ENCODE measurements around the gene NOTCH4. TPM values are rescaled to one million over a fixed set of nuclear protein-coding genes. Genes with fewer than 3 reads are reported as not detected.

NOTCH4 gene
- total RNA-seq, 1 experiment from 2014 or later: 0.43 TPM

DNA sequence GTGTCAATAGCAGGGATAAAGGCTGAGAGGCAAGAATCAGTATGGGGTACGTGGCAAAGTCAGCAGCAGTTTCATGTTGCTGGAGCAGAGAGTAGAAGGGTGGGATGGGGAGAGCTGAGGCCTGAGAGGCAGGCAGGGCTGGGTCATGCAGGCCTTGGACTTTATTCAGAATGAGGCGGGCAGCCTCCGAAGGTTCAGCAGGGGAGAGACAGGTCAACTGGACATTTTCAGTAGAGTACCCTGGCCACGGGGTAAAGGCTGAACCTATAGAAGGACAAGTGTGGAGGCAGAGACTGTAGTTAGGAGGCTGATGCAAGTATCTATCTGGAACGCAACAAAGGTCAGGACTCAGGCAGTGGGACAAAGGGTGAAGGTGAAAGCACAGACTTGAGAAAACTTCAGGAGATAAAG, 13.7 kb downstream of the NOTCH4 start:
- Histone ChIP-seq H3K4me1 (no peaks in the 10 kb centered on the region), H3K27me3 (replicated peaks; ENCODE audit: control insufficient read depth, insufficient read depth, low read length) (no peaks in the 10 kb centered on the region), H3K4me3 (ENCODE audit: low read depth, low read length) (no peak overlapping the region), H3K36me3 (ENCODE audit: control insufficient read depth, insufficient read depth, low read length) (no peaks in the 10 kb centered on the region), H3K9me3 (0 out of 2 replicates have a peak, but pooled peaks cover 3% of the 10 kb centered on the region)
- no peaks in the 10 kb centered on the region for H3K9me3 Mint-ChIP-seq (ENCODE audit: unreplicated experiment)
- no peaks in the 10 kb centered on the region for H3K27me3 Mint-ChIP-seq (ENCODE audit: insufficient read depth, unreplicated experiment)
- intact Hi-C loops (cut with micrococcal nuclease; ENCODE audit: unreplicated experiment): no loop called here
- no peaks in the 10 kb centered on the region for H3K36me3 Mint-ChIP-seq (ENCODE audit: insufficient read depth, unreplicated experiment)
- peaks cover 10% of the 10 kb centered on the region for H3K4me1 Mint-ChIP-seq (ENCODE audit: low read depth, unreplicated experiment)
- TF ChIP-seq, protein P1, sequence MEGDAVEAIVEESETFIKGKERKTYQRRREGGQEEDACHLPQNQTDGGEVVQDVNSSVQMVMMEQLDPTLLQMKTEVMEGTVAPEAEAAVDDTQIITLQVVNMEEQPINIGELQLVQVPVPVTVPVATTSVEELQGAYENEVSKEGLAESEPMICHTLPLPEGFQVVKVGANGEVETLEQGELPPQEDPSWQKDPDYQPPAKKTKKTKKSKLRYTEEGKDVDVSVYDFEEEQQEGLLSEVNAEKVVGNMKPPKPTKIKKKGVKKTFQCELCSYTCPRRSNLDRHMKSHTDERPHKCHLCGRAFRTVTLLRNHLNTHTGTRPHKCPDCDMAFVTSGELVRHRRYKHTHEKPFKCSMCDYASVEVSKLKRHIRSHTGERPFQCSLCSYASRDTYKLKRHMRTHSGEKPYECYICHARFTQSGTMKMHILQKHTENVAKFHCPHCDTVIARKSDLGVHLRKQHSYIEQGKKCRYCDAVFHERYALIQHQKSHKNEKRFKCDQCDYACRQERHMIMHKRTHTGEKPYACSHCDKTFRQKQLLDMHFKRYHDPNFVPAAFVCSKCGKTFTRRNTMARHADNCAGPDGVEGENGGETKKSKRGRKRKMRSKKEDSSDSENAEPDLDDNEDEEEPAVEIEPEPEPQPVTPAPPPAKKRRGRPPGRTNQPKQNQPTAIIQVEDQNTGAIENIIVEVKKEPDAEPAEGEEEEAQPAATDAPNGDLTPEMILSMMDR (IDR thresholded peaks at IDR 0.05; ENCODE audit: insufficient read depth in 1 of 2, low read depth in 1 of 2, low read length in 1 of 2, severe bottlenecking in 1 of 2, unreplicated experiment in 1 of 2): no peak
- ChIA-PET POLR2A (no interaction called here), CTCF (no interaction called here)
- H3K4me3 Mint-ChIP-seq (ENCODE audit: unreplicated experiment): no peak overlapping the region
- no peak for DNase-seq
- no TSS peak for BruUV-seq (replicated peaks)
- peak overlapping the region; percentile 9 for H3K27ac Mint-ChIP-seq (ENCODE audit: unreplicated experiment)

DNA sequence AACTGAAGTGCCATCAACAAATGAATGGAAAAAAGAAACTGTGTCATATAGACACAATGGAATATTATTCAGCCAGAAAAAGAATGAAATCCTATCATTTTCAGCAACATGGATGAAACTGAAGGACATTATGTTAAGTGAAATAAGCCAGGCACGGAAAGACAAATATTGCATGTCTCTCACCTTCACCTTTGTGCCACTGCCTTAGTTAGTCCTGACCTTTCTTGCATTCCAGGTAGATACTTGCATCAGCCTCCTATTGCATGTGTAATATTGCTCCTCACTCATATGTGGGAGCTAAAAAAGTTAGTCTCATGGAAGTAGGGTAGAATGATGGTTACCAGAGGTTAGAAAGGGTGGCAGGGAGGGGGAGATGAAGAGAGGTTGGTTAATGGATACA, 14.9 kb downstream of the NOTCH4 start:
- ChIA-PET CTCF (no interaction called here), POLR2A (no interaction called here)
- H3K27ac Mint-ChIP-seq (ENCODE audit: unreplicated experiment): peak overlapping the region; percentile 5
- H3K4me1 Mint-ChIP-seq (ENCODE audit: low read depth, unreplicated experiment): peaks cover 10% of the 10 kb centered on the region
- intact Hi-C loops (cut with micrococcal nuclease; ENCODE audit: unreplicated experiment): no loop called here
- H3K36me3 ChIP-seq (ENCODE audit: control insufficient read depth, insufficient read depth, low read length): no peaks in the 10 kb centered on the region
- H3K4me1 ChIP-seq: no peaks in the 10 kb centered on the region
- 0 out of 2 replicates have a peak, but pooled peaks cover 3% of the 10 kb centered on the region for H3K9me3 ChIP-seq
- TF ChIP-seq, protein P1 (IDR thresholded peaks at IDR 0.05; ENCODE audit: insufficient read depth in 1 of 2, low read depth in 1 of 2, low read length in 1 of 2, severe bottlenecking in 1 of 2, unreplicated experiment in 1 of 2): no peak
- no peak for DNase-seq
- BruUV-seq (replicated peaks): no TSS peak
- no peaks in the 10 kb centered on the region for H3K36me3 Mint-ChIP-seq (ENCODE audit: insufficient read depth, unreplicated experiment)
- H3K27me3 ChIP-seq (replicated peaks; ENCODE audit: control insufficient read depth, insufficient read depth, low read length): no peaks in the 10 kb centered on the region; the same call in 1 of the 2 replicates
- no peak overlapping the region for H3K4me3 Mint-ChIP-seq (ENCODE audit: unreplicated experiment)
- H3K27me3 Mint-ChIP-seq (ENCODE audit: insufficient read depth, unreplicated experiment): peaks cover 4% of the 10 kb centered on the region
- H3K4me3 ChIP-seq (ENCODE audit: low read depth, low read length): no peak overlapping the region
- no peaks in the 10 kb centered on the region for H3K9me3 Mint-ChIP-seq (ENCODE audit: unreplicated experiment)

DNA sequence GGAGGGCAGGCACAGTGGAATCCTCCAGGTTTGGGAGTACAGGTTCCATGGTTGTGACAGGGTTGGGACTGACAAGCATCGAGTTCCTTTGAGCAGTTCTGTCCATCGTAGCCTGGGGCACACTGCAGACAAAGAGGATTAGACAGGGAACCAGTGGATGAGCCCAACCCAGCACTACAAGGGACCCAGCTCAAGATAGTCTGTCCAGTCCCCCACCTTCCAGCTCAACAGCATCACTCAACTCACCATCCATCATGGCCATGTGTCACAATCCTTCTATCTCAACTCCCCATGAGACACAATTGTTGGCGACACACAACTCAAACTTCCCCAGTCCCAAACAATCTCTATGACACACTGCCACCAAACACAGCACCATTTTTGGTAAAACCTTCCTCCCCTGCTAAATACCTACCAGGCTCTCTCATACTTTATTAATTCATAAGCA, 19.6 kb downstream of the NOTCH4 start:
- intact Hi-C loops (cut with micrococcal nuclease; ENCODE audit: unreplicated experiment): no loop called here
- Histone ChIP-seq H3K4me3 (ENCODE audit: low read depth, low read length) (no peak overlapping the region), H3K27me3 (replicated peaks; ENCODE audit: control insufficient read depth, insufficient read depth, low read length) (no peaks in the 10 kb centered on the region; the same call in 1 of the 2 replicates), H3K4me1 (no peaks in the 10 kb centered on the region), H3K36me3 (ENCODE audit: control insufficient read depth, insufficient read depth, low read length) (no peaks in the 10 kb centered on the region), H3K9me3 (0 out of 2 replicates have a peak, but pooled peaks cover 3% of the 10 kb centered on the region)
- Mint-ChIP-seq H3K4me3 (ENCODE audit: unreplicated experiment) (no peak overlapping the region), H3K4me1 (ENCODE audit: low read depth, unreplicated experiment) (no peaks in the 10 kb centered on the region), H3K27ac (ENCODE audit: unreplicated experiment) (no peak overlapping the region), H3K36me3 (ENCODE audit: insufficient read depth, unreplicated experiment) (no peaks in the 10 kb centered on the region), H3K9me3 (ENCODE audit: unreplicated experiment) (no peaks in the 10 kb centered on the region), H3K27me3 (ENCODE audit: insufficient read depth, unreplicated experiment) (peaks cover 4% of the 10 kb centered on the region)
- no TSS peak for BruUV-seq (replicated peaks)
- TF ChIP-seq, protein P1 (IDR thresholded peaks at IDR 0.05; ENCODE audit: insufficient read depth in 1 of 2, low read depth in 1 of 2, low read length in 1 of 2, severe bottlenecking in 1 of 2, unreplicated experiment in 1 of 2): no peak
- POLR2A ChIA-PET: no interaction called here
- no peak for DNase-seq
- CTCF ChIA-PET: no interaction called here

Data from Caco-2 (cell line).